Measurements from ENCODE around the gene MRPL33. TPM values are rescaled to one million over a fixed set of nuclear protein-coding genes. Genes with fewer than 3 reads are reported as not detected.

The MRPL33 gene
- total and polyA plus RNA-seq, 2 of the 13 experiments (the other 11 are each of a cell fraction or from before 2014, with no cell fraction given), result 69.7 to 218 TPM

GRCh38 chr2:27762951-27763906, 8.3 kb upstream of the MRPL33 start (continued):
- TF ChIP-seq ADNP (CRISPR knock-in tag; IDR thresholded peaks at IDR 0.05) (no peak), ZNF597 (CRISPR knock-in tag; IDR thresholded peaks at IDR 0.05) (no peak), ZNF761 (CRISPR knock-in tag; conservative IDR thresholded peaks at IDR 0.05) (0 out of 2 replicates have a peak, but pooled peaks have one; percentile 53), FOXK1 (CRISPR knock-in tag; IDR thresholded peaks at IDR 0.05; ENCODE audit: borderline replicate concordance, low read depth) (peak; percentile 91), ZBTB4 (CRISPR knock-in tag; IDR thresholded peaks at IDR 0.05; ENCODE audit: borderline replicate concordance) (no peak), ZNF580 (CRISPR knock-in tag; IDR thresholded peaks at IDR 0.05; ENCODE audit: borderline replicate concordance, low read depth) (0 out of 2 replicates have a peak, but pooled peaks have one; percentile 18), ZMAT3 (CRISPR knock-in tag; conservative IDR thresholded peaks at IDR 0.05) (no peak), ZNF550 (CRISPR knock-in tag; IDR thresholded peaks at IDR 0.05; ENCODE audit: borderline replicate concordance) (no peak), MYC (CRISPR knock-in tag; IDR thresholded peaks at IDR 0.05; ENCODE audit: borderline replicate concordance) (no peak), ZXDC (CRISPR knock-in tag; IDR thresholded peaks at IDR 0.05) (no peak), HIVEP1 (CRISPR knock-in tag; IDR thresholded peaks at IDR 0.05) (no peak), ZNF235 (CRISPR knock-in tag; IDR thresholded peaks at IDR 0.05; ENCODE audit: borderline replicate concordance) (no peak), DRAP1 (CRISPR knock-in tag; IDR thresholded peaks at IDR 0.05) (peak; percentile 49; the same call in 1 of the 2 replicates), GFI1 (CRISPR knock-in tag; IDR thresholded peaks at IDR 0.05; ENCODE audit: borderline replicate concordance) (peak; percentile 74), POGZ (CRISPR knock-in tag; IDR thresholded peaks at IDR 0.05) (0 out of 2 replicates have a peak, but pooled peaks have one; percentile 71), MEIS2 (CRISPR knock-in tag; IDR thresholded peaks at IDR 0.05) (0 out of 2 replicates have a peak, but pooled peaks have one; percentile 23)
